ENCODE measurements around the gene TET3.
"Not testable (repeated sequence)": the region's sequence is repeated elsewhere in the genome, so short reads cannot be mapped to it uniquely, and the experiment has no call there.

TET3 gene

DNA sequence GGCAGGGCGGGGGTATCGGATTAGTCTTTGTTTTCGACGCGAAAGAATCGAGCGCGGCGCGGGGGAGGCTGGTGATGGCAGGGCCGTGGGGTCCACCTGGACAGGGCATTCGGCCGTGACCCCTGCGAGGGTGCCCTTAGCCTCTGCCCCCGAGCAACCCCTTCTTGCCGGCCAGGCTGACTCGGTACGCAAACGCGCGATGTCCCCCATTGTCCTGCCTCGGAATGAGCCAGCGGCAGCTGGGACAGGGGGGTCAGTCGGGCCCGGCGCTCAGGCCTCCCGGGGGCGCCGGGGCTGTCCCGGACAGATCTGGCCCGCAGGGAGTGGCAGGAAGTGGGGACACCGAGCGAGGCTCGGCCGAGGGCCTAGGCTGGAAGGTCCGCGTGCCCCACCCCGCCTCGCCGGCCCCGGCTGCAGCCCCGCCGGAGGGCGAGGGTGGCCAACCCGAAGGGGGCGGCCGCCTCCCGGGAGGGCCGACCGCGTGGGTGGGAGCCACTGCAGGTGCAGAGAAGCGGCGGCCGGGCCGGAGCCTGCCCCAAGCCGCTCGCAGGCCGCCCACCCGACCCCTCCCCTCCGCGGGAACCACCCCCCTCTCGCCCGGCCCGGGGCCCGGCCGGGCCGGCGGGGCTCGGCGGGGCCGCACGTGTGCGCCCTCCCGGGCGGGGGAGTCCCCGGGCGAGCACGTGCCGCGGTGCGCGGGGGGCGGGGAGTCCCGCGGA is at the start of gene TET3:
Gene TET3 (plus strand): TSS at position 708 of the 719 bp plus-strand sequence. CDS start 1,494 bp downstream, outside the sequence.
- DNase-seq (ENCODE audit: low read depth, low spot score), result no peak

DNA sequence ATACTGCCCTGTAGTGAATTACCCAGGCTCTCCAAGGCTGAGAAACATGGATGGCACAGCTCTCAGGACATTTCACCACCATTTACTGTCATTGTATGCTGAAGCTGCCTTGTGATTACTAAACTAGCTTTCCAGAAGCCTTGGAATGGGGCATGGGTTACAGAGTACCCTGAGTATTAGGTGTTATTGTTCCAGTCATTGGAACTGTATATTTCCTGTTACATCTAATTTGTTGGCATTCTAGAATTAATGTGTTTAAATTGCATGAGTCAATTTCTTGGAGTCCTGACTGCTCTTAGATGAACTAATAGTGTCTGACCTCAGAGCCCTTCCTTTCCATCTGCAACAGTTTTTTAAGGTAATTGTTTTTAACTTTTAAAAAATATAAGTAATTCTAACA is 49.1 kb upstream of the TET3 start:
- DNase-seq (ENCODE audit: low read depth, low spot score), result no peak

DNA sequence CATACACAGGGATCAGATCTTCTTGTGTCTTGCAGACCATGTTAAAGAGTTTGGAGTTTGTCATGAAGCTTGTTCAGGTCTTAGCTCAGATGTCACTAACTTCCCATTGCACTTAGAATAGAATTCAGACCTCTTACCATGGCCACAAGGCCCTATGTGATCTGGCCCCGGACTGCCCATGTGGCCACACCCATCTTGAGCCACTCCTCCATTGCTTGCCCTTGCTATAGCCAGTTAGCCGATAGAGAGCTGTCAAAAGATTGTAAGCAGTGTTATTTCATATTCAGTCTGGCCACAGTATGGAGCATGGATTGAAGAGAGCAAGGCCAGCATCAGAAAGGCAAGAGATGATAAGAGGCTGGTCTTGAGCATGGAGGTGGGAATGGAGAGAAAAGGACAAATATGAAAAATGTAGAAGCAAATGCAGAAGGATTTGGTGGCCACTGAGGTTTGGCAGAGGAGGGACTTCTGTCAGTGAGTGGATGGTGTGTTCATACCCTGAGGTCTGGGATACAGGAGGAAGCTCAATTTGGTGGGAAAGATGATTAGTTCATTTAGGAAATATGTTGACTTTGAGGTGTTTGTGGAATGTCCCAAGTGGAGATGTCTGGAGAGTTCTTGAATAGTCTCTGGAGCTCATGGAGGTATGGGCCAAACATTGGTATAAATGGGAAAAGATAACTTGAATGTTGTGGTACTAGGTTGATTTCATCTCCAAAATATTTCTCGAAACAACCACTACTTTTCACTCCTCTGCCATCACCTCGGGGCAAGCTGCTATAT is 47.4 kb upstream of the TET3 start:
- no peak for DNase-seq (ENCODE audit: low read depth, low spot score)

DNA sequence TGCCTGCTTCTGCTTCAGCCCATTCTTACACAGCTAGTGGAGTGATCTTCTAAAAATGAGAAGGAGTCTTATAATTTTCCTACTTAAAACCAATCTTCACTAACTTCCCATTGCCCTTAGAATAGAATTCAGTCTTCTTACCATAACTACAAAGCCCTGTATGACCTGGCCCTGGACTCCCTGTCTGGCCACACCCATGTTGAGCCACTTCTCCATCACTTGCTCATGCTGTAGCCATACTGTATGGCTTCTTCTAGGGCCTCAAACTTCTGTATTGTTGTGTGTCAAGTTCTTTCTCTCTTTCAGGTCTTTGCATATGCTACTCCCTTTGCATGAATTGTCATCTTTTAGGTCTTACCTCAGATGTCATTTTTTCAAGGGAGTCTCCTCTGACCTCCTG is 46.8 kb upstream of the TET3 start:
- DNase-seq (ENCODE audit: low read depth, low spot score), result no peak

DNA sequence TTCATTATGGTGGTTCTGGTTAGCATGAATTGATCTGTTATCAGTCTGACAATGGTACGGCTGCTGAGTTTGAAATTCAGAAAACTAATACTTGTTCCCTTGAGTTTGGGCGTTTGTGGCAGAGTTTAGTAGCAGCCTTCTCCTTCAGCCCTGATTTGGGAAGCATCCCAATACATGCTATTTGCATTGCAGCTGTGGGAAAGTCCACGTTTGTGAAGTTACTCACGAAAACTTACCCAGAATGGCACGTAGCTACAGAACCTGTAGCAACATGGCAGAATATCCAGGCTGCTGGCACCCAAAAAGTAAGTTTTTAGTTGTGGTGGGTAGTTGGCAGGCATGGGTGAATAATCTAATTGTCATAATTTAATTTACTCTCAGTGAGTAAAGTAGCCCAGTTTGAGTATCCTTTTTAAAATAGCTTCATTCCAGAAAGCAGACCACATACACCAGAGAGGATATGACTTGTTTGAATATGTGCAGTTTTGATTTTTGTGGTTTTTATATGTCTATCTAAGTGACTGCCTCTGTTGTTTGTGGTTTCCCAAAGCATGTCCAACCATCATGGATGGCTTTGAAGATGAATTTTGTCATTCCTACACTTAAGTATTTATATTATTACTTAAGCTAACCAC is 45.9 kb upstream of the TET3 start:
- DNase-seq (ENCODE audit: low read depth, low spot score), result no peak

DNA sequence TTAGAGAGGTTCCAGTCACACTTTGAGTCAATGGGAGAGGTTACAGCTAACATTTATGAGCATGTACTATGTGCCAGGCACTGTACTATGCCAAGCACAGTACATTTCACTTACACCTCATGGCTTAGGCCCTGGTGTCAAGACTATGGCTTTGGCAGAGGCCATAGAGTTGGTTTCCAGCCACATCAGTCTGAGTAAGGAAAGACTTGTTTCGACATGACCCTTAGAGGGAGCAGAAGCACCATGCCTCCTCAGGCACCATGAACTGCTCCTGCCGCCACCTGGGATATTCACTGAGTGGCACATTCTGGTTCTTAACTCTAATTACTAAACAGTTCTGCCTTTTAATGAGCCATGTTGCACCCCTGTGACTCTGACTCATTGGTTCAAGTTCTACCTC is 45.3 kb upstream of the TET3 start:
- DNase-seq (ENCODE audit: low read depth, low spot score), result no peak

DNA sequence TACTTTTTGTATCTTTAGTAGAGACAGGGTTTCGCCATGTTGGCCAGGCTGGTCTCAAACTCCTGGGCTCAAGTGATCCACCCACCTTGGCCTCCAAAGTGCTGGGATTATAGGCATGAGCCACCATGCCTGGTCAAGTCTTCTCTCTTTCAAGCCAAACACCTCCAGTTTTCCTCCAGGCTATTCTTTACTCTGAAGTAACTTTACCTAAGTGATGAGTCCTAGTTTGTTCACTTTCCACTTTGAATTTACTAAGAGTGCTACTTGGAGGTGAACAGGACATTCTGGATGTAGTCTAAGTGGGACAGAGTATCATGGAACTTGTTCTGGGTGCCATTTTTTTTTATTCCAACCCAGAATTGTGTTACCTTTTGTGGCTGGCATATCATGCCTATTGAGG is 44.6 kb upstream of the TET3 start:
- not testable (repeated sequence) for DNase-seq (ENCODE audit: low read depth, low spot score)

DNA sequence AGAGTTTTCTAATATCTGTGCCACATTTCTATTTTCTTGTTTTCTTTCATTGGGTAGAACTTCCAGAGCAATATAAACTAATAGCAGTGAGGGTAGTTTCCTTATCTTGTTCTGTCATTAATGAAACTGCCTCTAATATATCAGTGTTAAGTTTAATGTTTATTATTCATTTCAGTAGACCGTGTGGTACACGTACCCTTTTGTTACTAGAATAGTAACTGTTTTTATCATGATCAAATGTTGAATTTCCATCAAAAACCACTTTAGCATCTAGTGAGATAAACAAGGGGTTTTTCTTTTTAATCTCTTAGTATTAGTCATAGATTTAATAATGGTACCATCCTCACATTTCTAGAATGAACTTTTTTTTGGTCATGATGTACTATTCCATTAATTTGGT is 42.0 kb upstream of the TET3 start:
- DNase-seq (ENCODE audit: low read depth, low spot score), result no peak

DNA sequence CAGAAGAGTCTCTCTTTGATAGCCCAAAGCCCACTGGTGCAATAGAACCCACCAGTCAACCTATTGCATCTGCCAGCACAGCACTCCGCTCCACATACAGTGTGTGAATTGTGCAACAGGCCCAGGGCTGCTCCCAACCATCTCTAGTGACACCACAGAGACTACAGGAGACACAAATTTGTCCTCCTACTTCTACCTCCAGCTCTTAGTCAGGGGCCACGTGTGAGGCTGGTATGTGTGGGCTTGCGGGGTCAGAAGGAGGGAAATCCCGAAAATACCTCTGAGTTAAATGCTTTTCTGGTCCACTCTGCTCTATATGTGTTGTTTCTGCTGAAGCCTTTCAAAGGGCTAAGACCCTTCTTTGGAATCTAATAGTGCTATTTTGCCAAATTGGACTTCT is 40.0 kb upstream of the TET3 start:
- no peak for DNase-seq (ENCODE audit: low read depth, low spot score)

DNA sequence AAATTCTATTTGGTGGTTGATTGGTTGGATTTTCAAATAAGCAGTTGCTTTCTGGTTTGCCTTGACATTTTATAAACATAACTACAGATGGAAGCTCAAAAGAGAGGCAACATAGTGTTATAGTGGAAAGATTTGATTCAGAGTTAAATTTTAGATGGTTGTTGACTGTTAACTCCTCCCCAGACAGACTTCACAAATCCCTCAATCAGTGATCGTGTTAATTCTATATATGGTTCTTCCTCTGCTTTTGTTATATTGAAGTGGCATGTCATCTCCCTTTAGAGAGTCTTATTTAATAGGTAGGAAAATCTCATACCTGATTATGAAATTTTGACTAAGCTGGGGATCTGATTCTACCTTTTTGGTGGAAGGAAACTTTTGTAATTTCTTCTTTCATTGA is 38.5 kb upstream of the TET3 start:
- DNase-seq (ENCODE audit: low read depth, low spot score), result no peak

DNA sequence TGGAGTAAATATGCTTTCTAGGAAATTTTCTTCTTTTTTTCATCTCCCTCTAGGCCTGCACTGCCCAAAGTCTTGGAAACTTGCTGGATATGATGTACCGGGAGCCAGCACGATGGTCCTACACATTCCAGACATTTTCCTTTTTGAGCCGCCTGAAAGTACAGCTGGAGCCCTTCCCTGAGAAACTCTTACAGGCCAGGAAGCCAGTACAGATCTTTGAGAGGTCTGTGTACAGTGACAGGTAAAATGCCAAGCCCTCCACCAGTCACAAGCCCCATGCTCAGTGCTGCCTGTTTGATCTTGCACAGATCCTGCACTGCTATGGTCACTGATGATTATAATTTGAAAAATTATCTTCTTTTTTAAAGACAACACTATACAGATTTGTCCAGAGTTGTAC is 38.0 kb upstream of the TET3 start:
- no peak for DNase-seq (ENCODE audit: low read depth, low spot score)

DNA sequence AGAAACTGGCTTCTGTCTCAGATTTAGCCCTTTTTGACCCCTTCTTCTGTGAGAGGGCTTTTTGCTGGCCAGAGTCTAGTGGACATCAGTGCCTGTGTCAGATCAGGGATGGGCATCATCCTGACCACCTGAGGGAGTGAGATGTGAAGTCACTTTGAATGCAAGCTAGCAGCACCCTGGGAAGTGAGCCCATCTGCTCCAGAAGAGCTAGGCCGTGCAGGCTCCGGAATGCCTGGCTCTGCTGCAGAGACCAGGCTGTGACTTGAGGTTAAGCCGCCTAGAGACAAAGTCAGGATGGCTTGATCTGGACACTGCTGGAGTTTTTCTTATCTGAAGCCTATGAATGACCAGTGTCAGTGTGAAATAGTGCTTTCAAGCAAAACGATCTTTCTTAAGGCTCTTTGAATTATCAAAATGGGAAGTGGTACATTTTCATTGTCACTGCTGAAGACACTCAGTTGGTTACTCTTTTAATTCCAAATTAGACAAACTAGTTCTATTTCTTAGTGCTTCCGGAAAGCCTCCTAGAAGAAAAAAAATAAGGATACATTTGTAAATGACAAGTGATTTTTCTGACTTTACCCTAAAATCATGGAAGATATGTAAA is 37.2 kb upstream of the TET3 start:
- DNase-seq (ENCODE audit: low read depth, low spot score), result no peak

DNA sequence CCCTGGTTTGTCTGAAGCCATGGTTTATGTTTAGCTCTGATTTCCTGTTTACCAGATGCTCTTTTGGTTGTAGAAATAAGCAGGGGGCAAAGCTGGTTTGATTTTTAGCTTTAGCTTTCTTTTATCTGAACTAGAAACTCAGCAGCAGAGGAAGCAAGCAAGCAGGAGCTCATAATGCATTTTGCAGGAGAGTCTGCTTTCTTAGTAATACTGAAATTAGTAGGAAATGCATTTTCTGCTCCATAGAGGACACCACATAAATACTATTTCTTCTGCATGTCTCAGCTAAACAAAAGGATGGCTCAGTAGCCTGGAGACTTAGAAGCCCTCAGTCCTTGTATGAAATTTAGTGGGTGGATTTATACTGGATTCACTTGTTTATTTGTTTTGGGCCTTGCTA is 34.9 kb upstream of the TET3 start:
- no peak for DNase-seq (ENCODE audit: low read depth, low spot score)

DNA sequence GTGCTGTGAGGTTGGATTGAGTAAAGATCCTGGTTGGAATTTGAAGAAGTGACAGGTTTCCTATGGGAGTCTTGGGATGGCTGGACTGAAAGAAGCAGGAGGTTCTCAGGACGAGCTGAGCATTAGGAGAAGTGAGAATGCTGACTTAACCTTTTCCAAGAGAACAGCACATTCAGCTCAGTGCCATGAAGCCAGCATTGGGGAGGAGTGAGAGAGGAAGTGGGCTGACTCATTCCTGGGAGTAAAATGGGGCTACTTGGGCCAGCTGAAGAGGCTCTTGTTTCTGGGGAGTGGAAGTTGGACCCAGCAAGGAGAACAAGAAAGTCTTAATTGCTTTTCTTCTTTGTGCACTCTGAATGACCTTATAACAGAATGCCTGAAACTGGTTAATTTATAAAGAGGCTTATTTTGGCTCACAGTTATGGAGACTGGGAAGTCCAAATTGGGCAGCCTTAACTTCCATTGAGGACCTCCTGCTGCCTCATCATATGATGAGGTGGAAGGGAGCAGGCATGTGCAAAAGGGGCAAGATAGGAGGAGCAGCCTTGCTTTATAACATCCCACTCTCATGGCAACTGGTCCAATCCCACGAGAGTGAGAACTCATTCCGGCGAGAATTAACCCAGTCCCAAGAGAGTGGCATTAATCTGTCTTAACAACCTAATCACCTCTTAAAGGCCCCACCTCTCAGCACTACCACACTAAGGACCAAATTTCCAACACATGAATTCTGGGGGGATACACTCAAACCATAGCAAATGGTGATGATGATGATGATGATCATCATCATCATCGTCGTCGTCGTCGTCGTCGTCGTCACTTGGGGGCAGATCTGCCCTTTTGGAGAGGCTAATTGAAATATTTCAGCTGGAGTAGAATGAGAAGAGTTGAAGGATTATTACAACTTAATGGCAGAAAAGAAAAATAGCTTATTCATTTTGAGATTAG is 31.9 kb upstream of the TET3 start:
- no peak for DNase-seq (ENCODE audit: low read depth, low spot score)

DNA sequence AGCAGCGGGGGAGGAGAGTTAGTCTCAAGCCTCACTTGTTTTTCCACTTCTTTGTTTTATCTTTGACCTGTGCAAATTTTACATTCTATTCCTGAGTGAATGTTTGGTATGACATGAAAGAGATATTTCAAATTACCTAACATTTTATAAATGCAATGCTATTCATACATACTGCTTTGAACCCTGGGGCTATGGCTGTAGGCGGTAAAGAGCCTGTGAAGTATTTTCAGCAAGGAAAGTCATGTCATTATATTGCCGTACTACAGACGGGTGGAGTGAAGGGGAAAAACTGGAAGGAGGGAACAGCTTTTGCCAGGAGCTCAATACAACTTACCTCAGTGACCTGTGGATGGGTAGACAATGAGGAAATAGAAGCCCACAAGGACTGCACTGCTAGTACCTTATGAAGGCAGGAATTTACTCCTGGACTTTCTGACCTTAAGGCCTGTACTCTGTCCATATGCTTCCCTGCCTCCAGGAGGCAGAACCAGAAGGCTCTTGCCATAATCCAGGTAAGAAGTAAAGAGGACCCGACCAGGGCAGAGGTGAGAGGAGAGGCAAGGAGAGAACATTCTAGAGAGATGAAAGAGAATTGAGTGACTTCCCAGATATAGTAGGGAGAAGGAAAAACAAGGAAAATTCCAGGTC is 28.4 kb upstream of the TET3 start:
- DNase-seq (ENCODE audit: low read depth, low spot score), result no peak

DNA sequence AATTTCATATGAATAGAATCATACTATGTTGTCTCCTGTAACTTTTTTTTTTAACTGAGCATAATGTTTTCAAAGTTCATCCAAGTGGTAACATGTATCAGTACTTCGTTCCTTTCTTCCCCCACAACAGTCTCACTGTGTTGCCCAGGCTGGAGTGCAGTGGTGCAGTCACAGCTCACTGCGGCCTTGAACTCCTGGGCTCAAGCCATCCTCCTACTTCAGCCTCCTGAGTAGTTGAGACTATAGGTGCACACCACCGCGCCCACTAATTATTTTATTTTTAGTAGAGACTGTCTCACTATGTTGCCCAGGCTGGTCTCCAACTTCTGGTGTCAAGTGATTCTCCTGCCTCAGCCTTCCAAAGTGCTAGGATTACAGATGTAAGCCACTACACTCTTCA is 23.4 kb upstream of the TET3 start:
- no peak for DNase-seq (ENCODE audit: low read depth, low spot score)

DNA sequence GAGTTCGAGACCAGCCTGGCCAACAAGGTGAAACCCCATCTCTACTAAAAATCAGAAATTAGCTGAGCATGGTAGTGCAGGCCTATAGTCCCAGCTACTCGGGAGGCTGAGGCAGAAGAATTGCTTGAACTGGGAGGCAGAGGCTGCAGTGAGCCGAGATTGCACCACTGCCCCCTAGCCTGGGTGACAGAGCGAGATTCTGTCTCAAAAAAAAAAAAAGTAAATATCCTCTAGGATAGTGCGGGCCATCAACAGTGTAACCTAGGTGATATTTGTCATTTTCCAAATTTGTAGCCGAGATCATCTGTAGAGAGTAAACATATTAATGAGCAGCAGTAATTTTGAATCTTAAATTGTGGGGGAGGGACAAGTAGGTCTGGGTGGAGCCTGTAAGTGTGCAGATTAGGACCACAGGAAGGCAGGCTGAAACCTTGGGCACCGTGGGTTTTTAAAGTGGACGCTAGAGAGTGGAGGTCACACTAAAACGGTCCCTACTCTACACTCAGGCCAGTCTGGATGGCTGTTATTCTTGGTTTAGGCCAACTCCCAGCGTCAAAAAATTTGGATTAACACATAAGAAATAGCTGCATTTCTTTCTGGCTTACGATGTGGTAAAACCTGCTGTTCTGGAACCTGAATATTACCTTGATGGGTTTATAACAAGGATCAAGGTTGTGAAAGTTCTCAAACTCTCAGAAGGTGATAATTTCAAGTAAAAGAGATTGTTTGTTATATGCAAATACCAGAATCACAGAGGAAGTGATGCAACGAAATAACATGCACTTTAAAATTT is 22.7 kb upstream of the TET3 start:
- DNase-seq (ENCODE audit: low read depth, low spot score), result no peak

DNA sequence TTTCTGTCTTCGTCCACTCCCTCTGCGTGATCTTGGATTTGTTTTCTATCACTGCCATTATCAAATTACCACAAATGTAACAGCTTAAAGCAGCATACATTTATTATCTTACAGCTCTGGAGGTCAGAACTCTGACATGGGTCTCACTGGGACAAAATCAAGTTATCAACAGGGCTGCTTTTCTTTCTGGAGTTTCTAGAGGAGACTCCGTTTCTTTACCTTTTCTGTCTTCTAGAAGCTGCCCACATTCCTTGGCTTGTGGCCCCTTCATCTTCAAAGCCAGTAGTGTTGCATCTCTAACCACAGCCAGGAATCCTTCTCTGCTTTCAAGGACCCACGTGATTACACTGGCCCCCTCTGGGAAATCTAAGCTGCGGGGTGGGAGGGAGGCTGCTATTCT is 21.9 kb upstream of the TET3 start:
- no peak for DNase-seq (ENCODE audit: low read depth, low spot score)

DNA sequence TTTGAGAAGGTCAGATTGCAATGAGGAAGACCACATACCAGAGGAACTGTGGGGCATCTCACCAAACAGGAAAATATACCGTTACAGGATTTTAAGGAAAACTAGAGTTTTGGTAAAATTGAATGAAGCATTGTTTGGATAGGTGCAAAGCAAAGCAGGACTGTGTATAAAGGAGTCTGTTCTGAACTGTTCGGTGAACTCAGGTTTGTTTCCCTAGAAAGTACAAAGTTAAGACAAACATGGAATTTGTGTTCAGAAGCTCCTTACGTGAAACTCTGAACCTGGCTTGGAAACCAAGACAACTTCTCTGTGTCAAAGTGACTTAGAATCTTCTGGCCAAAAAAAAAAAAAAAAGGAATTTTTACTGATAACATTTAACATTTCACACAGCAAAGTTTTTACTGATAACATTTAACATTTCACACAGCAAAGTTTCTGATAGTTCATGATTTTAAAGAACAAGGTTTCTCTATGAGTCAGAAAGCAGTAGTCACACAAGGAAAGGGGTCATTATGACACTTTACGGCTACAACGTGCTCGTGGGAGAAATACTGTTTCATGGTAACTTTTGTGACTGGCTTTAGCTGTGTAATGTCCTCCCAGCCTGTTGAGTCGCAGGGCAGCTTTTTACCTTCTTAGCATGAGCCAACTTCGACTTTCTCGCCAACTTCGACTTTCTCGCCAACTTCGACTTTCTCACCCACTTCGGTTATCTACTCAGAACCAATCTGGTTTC is 21.2 kb upstream of the TET3 start:
- no peak for DNase-seq (ENCODE audit: low read depth, low spot score)

All from iPS DF 19.7 (cell line).